B cell (primary cell): ENCODE results near the gene KCTD18. TPM values are rescaled to one million over a fixed set of nuclear protein-coding genes. Genes with fewer than 3 reads are reported as not detected.

Experiments used
- ATAC-seq: fragments of 200-7000 bp; cut with Tn5 transposase; one replicate; pipeline ENCODE4 v1.10.0; 2021; ENCODE audit warnings: low read depth, mild to moderate bottlenecking, moderate number of reproducible peaks, moderate library complexity
- CTCF ChIA-PET: fragments of 350-600 bp; sonication (Branson Sonifier 250); formaldehyde crosslinking; loops from one replicate; lab custom pipeline; 2021; ENCODE audit warnings: antibody characterized with exemption, inconsistent platforms; lab: Charles Lee
- POLR2A ChIA-PET: fragments of 350-600 bp; sonication (Branson Sonifier 250); formaldehyde crosslinking; loops from one replicate; lab custom pipeline; 2021; ENCODE audit warnings: antibody characterized with exemption; lab: Charles Lee
- DNase-seq: peaks from one replicate; pipeline ENCODE4 v3.0.0; 2013
- H2AFZ ChIP-seq: 2 replicates; pipeline ENCODE4 v1.6.1; 2012; ENCODE audit warnings: mild to moderate bottlenecking, low read depth, low read length; ENCODE audit not compliant: insufficient read depth, poor library complexity, severe bottlenecking
- H3K27ac ChIP-seq, 2 donors: 1 replicate in 1 of 2; 2 replicates in 1 of 2; pipeline ENCODE4 v1.5.1; 2012 to 2013; ENCODE audit warnings: low read length in 2 of 2, mild to moderate bottlenecking in 2 of 2, moderate library complexity in 1 of 2
- H3K27me3 ChIP-seq, 4 experiments: fragments of 200-600 bp in 1 of 4; sonication (generic) in 1 of 4; replicated peaks in 1 of 4; 1 replicate in 2 of 4; 2 replicates in 2 of 4; pipeline versions ENCODE4 v1.6.1 to v1.7.0; 2013 to 2016; ENCODE audit warnings: low read length in 3 of 4, mild to moderate bottlenecking in 2 of 4, mixed read lengths in 1 of 4, moderate library complexity in 1 of 4; ENCODE audit not compliant: insufficient read depth in 4 of 4, control insufficient read depth in 3 of 4; ENCODE audit errors: control extremely low read depth in 1 of 4
- H3K36me3 ChIP-seq, 2 experiments: replicated peaks in 1 of 2; 1 replicate in 1 of 2; 2 replicates in 1 of 2; pipeline versions ENCODE4 v1.6.1 to v1.7.1; 2013; ENCODE audit warnings: low read length in 1 of 2; ENCODE audit not compliant: insufficient read depth in 2 of 2, control insufficient read depth in 1 of 2; ENCODE audit errors: control extremely low read depth in 1 of 2, extremely low read depth in 1 of 2
- H3K4me1 ChIP-seq, 2 donors: fragments of 200-600 bp in 1 of 2; sonication (generic) in 1 of 2; 1 replicate in 1 of 2; 2 replicates in 1 of 2; pipeline versions ENCODE4 v1.5.1 to v1.6.1; 2013 to 2017; ENCODE audit warnings: low read length in 2 of 2; ENCODE audit not compliant: control insufficient read depth in 2 of 2, insufficient read depth in 2 of 2
- H3K4me2 ChIP-seq: replicated peaks from 2 replicates; pipeline ENCODE3; 2012; ENCODE audit warnings: mild to moderate bottlenecking, low read depth, low read length; ENCODE audit not compliant: poor library complexity, severe bottlenecking
- H3K4me3 ChIP-seq, 5 experiments: fragments of 200-600 bp in 1 of 5; sonication (generic) in 1 of 5; 1 replicate in 3 of 5; 2 replicates in 2 of 5; pipeline versions ENCODE4 v1.5.1 to v1.7.0; 2011 to 2016; ENCODE audit warnings: low read length in 4 of 5, mild to moderate bottlenecking in 4 of 5, low read depth in 2 of 5, control low read depth in 1 of 5, moderate library complexity in 1 of 5; ENCODE audit not compliant: insufficient read depth in 1 of 5; ENCODE audit errors: control extremely low read depth in 1 of 5, extremely low read depth in 1 of 5
- H3K79me2 ChIP-seq: fragments of 200-600 bp; sonication (generic); one replicate; pipeline ENCODE4 v1.6.0; 2016; ENCODE audit warnings: low read length; ENCODE audit not compliant: control insufficient read depth, insufficient read depth
- H3K9ac ChIP-seq: fragments of 200-600 bp; sonication (generic); 2 replicates; pipeline ENCODE4 v1.6.1; 2017; ENCODE audit warnings: mild to moderate bottlenecking, low read length, moderate library complexity
- H3K9me3 ChIP-seq, 3 donors: one replicate each; pipeline versions ENCODE4 v1.6.1 to v1.7.1; 2013; ENCODE audit warnings: low read length in 2 of 3; ENCODE audit not compliant: control insufficient read depth in 2 of 3, insufficient read depth in 1 of 3; ENCODE audit errors: control extremely low read depth in 1 of 3
- H4K20me1 ChIP-seq: 2 replicates; pipeline ENCODE4 v1.6.0; 2012; ENCODE audit warnings: mild to moderate bottlenecking, low read length; ENCODE audit not compliant: insufficient read depth, control insufficient read depth, poor library complexity, severe bottlenecking
- H3K27ac Mint-ChIP-seq: one replicate; pipeline ENCODE4 v1.8.0; 2021; ENCODE audit warnings: mixed read lengths
- H3K27me3 Mint-ChIP-seq: one replicate; pipeline ENCODE4 v1.8.0; 2021; ENCODE audit warnings: mixed read lengths
- H3K4me1 Mint-ChIP-seq: one replicate; pipeline ENCODE4 v1.8.0; 2021; ENCODE audit warnings: mixed read lengths
- H3K4me3 Mint-ChIP-seq: one replicate; pipeline ENCODE4 v1.8.0; 2021; ENCODE audit warnings: mixed read lengths
- H3K9me3 Mint-ChIP-seq: one replicate; pipeline ENCODE4 v1.8.0; 2022; ENCODE audit warnings: mixed read lengths; ENCODE audit not compliant: insufficient read depth
- CTCF ChIP-seq: fragments of 200-600 bp; IDR thresholded peaks from one replicate; pipeline ENCODE4 v1.8.0; 2022; ENCODE audit warnings: antibody characterized with exemption, mild to moderate bottlenecking
- EZH2 ChIP-seq: IDR thresholded peaks from 2 replicates; pipeline ENCODE4 v1.6.1; 2012; ENCODE audit warnings: borderline replicate concordance, low read depth, mild to moderate bottlenecking, moderate library complexity, low read length; ENCODE audit not compliant: insufficient read depth, poor library complexity, severe bottlenecking
- WGBS: methylation state at CpG from one replicate; pipeline ENCODE4 v1.1.5; 2013; ENCODE audit warnings: missing lambda C conversion rate; ENCODE audit not compliant: insufficient coverage; 5-methylcytosine and 5-hydroxymethylcytosine counted together
- intact Hi-C: fragments of 100-400 bp; cut with micrococcal nuclease; formaldehyde crosslinking; loops from one replicate; pipeline ENCODE4 v1.10.0; 2022
- polyA plus RNA-seq: library from polyadenylated mRNA; depleted of rRNA; stranded (reverse); fragments of >200 nt; gene quantifications from 2 replicates; pipeline ENCODE4 v1.2.3, GENCODE V29; 2012
- total RNA-seq, 2 donors: library from RNA; stranded (reverse); fragments of 120-200 nt in 1 of 2; gene quantifications; 1 replicate in 1 of 2; 2 replicates in 1 of 2; pipeline versions ENCODE4 v1.2.3 to v1.2.4, GENCODE V29; 2013 to 2022

The KCTD18 gene
- total and polyA plus RNA-seq, 2 donors (not counting 1 experiment from before 2014, with no cell fraction given) = 15.3 to 20.2 TPM

DNA sequence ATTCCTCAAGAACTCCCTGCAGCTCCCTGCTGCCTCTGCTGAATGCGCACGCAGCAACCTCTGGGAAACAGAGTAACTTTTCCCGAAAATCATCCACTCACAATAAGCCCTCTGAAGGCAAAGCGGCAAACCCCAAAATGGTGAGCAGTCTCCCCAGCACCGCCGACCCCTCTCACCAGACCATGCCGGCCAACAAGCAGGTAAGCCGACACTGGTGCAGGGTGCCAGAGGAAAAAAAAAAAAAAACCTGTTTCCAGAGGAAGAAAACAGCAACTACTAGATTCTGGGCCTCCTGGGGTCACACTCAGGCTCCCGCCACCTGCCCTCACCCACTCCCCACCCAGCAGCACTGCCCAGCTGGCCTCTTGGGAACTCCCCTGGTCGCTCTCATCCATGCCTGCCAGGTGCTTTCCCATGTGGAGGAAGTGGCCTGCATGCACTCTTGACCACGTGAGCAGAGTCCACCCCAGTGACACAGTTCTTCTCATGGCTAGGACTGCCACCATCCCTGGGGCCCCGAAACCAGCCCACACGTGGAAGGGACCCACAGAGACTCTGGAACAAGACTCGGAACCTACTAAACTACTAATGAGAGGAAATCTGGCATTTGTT is 36.9 kb downstream of the KCTD18 start:
- no peak for TF ChIP-seq CTCF
- TF ChIP-seq EZH2 = no peak
- Histone ChIP-seq H3K4me1 (peaks cover 4 to 8% of the 10 kb centered on the region in 2 donors), H3K27ac (no peak overlapping the region), H3K36me3 (no peaks in the 10 kb centered on the region), H2AFZ (no peak overlapping the region), H3K79me2 (no peaks in the 10 kb centered on the region), H4K20me1 (no peaks in the 10 kb centered on the region), H3K27me3 (no peaks in the 10 kb centered on the region), H3K4me3 (no peak overlapping the region), H3K4me2 (no peak overlapping the region), H3K9me3 (no peaks in the 10 kb centered on the region), H3K9ac (no peak overlapping the region)
- no peak overlapping the region for H3K4me3 Mint-ChIP-seq
- ChIA-PET POLR2A (no interaction called here), CTCF (interaction anchor here (1.4 to 3.5 kb wide), 4 partner anchors 10 to 493 kb away, joined by 4 to 35 read pairs (median 14); no protein-coding TSS in a partner anchor)
- intact Hi-C loops = no loop called here
- ATAC-seq (no peak), DNase-seq (no peak)
- H3K27ac Mint-ChIP-seq = no peak overlapping the region
- no peaks in the 10 kb centered on the region for H3K27me3 Mint-ChIP-seq
- 91% methylated on average over 12 of the region's 14 CpGs for WGBS
- H3K9me3 Mint-ChIP-seq = no peaks in the 10 kb centered on the region
- H3K4me1 Mint-ChIP-seq = peaks cover 9% of the 10 kb centered on the region

DNA sequence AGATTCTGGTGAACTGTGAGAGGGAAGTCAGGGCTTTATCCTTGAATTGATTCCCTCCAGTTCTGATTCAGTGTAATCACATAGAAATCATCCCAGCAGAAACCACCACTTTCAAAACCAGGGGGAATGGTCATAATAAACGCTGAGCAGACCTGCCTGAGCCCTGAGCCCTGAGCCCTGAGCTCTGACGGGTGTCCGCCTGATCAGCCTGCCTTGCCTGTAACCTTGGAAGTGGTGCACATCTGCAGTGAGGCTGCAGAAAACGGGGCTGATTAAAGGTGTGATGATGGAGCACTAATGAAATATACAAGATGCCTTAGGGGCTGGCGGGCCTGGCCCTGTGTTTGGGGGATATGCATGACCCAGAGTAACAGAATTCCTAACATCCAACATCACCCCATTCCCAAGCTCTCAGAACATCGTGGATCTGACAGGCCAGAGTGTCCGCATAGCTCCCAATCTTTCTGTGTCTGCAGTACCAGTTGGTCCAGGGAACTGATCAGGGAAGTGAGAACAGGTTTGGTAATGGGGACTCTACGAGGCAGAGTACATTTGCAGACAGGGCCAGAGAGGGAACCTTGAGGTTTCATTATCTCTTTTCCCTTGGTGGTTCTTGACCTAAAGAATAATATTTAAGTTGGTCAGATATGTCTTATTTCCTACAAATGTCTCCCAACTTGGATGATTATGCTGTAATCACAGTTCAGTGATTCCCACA is 37.8 kb downstream of the KCTD18 start:
- Histone ChIP-seq H3K27ac (no peak overlapping the region), H3K36me3 (no peaks in the 10 kb centered on the region), H3K79me2 (no peaks in the 10 kb centered on the region), H3K27me3 (no peaks in the 10 kb centered on the region), H3K4me1 (peaks cover 4 to 8% of the 10 kb centered on the region in 2 donors), H2AFZ (no peak overlapping the region), H3K4me3 (no peak overlapping the region), H3K9me3 (no peaks in the 10 kb centered on the region), H3K9ac (no peak overlapping the region), H4K20me1 (no peaks in the 10 kb centered on the region), H3K4me2 (no peak overlapping the region)
- ChIA-PET POLR2A (interaction anchor here (0.6 kb wide), 1 partner anchor 654 kb away, joined by 3 read pairs; no protein-coding TSS in a partner anchor), CTCF (interaction anchor here (1.2 to 3.5 kb wide), 8 partner anchors 9 to 498 kb away, joined by 3 to 35 read pairs (median 8); no protein-coding TSS in a partner anchor)
- H3K27ac Mint-ChIP-seq = no peak overlapping the region
- no peaks in the 10 kb centered on the region for H3K27me3 Mint-ChIP-seq
- WGBS = 84% methylated on average over 6 of the region's 8 CpGs
- TF ChIP-seq EZH2 = no peak
- no peak for TF ChIP-seq CTCF
- intact Hi-C loops = loop anchor here (1.0 kb wide), 1 partner anchor 492 kb away; no protein-coding TSS in a partner anchor
- no peaks in the 10 kb centered on the region for H3K9me3 Mint-ChIP-seq
- DNase-seq (no peak), ATAC-seq (no peak)
- H3K4me3 Mint-ChIP-seq = no peak overlapping the region
- H3K4me1 Mint-ChIP-seq = peaks cover 14% of the 10 kb centered on the region
